MCF 10A (cell line): Measurements from ENCODE around the gene METRNL. TPM values are rescaled to one million over a fixed set of nuclear protein-coding genes. Genes with fewer than 3 reads are reported as not detected.

Experiments used
- BruUV-seq: library from RNA; stranded (reverse); fragments of 400-500 nt; replicated peaks from 2 replicates; lab custom pipeline; 2021; lab: Mats Ljungman, UMichigan
- CTCF ChIA-PET: fragments of 300-600 bp; sonication (Branson Sonifier 250); formaldehyde crosslinking; extraction: SDS; loops from one replicate; lab custom pipeline; 2021; ENCODE audit warnings: antibody characterized with exemption, inconsistent platforms; lab: Yijun Ruan, JAX
- POLR2A ChIA-PET: fragments of 300-600, 350-650 bp; sonication (Branson Sonifier 250); formaldehyde crosslinking; extraction: SDS; loops from one replicate; lab custom pipeline; 2020; ENCODE audit warnings: antibody characterized with exemption, inconsistent platforms; lab: Yijun Ruan, JAX
- DNase-seq: peaks from one replicate; pipeline ENCODE4 v3.0.0-alpha.2; 2018; ENCODE audit not compliant: unreplicated experiment
- H3K27ac Mint-ChIP-seq: one replicate; pipeline ENCODE4 v1.8.0; 2022; ENCODE audit warnings: mild to moderate bottlenecking, low read depth, mixed read lengths; ENCODE audit not compliant: unreplicated experiment
- H3K27me3 Mint-ChIP-seq: one replicate; pipeline ENCODE4 v1.8.0; 2022; ENCODE audit warnings: mixed read lengths; ENCODE audit not compliant: insufficient read depth, unreplicated experiment
- H3K36me3 Mint-ChIP-seq: one replicate; pipeline ENCODE4 v1.8.0; 2022; ENCODE audit warnings: mild to moderate bottlenecking, moderate library complexity, mixed read lengths; ENCODE audit not compliant: insufficient read depth, unreplicated experiment
- H3K4me1 Mint-ChIP-seq: one replicate; pipeline ENCODE4 v1.8.0; 2022; ENCODE audit warnings: mixed read lengths; ENCODE audit not compliant: insufficient read depth, unreplicated experiment
- H3K4me3 Mint-ChIP-seq: one replicate; pipeline ENCODE4 v1.8.0; 2022; ENCODE audit warnings: mild to moderate bottlenecking, moderate library complexity, mixed read lengths; ENCODE audit not compliant: unreplicated experiment
- H3K9me3 Mint-ChIP-seq: one replicate; pipeline ENCODE4 v1.8.0; 2022; ENCODE audit warnings: mixed read lengths; ENCODE audit not compliant: unreplicated experiment
- CTCF ChIP-seq: fragments of 200-600 bp; IDR thresholded peaks from one replicate; pipeline ENCODE4 v1.8.0; 2022; ENCODE audit warnings: antibody characterized with exemption, mild to moderate bottlenecking; ENCODE audit not compliant: unreplicated experiment
- intact Hi-C: fragments of 100-400 bp; cut with micrococcal nuclease; formaldehyde crosslinking; loops from 2 replicates; pipeline ENCODE4 v1.14.1; 2022
- total RNA-seq: library from RNA; stranded (reverse); gene quantifications from 2 replicates; pipeline ENCODE4 v1.2.3, GENCODE V29; 2022

Gene METRNL
- total RNA-seq, 1 experiment from 2014 or later: 14.5 TPM

DNA sequence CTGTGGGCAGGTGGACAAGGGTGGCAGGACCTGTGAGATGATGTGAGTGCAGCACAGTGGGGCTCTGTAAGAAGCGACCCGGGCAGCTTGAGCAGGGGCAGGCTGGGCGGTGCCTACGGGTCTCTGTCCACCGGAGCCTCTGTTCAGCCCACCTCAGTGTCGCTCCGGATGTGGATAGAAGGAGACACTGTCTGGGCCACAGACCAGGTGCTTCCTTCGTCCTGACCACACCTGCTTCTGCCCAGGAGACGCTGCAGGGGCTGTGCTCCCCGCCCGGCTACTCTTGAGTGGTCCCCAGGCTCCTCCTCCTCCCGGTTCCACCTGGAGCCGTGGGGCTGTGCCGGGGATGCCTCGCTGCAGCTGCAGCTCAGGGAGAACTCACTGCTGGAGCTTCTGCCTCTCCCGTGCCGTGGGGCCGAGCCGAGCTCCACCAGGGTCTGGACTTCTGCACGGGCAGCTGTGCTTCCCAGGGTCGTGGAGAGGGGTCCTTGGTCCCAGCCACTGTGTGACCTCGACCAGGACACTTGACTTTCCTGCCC is 21.5 kb downstream of the METRNL start:
- Mint-ChIP-seq H3K27ac (no peak overlapping the region), H3K9me3 (no peaks in the 10 kb centered on the region), H3K36me3 (no peaks in the 10 kb centered on the region), H3K4me1 (peaks cover 9% of the 10 kb centered on the region), H3K27me3 (no peaks in the 10 kb centered on the region), H3K4me3 (no peak overlapping the region)
- BruUV-seq: no TSS peak
- ChIA-PET CTCF (no interaction called here), POLR2A (interaction anchor here (0.6 to 1.0 kb wide), 2 partner anchors 54 to 224 kb away, joined by 3 read pairs; no protein-coding TSS in a partner anchor)
- intact Hi-C loops: no loop called here
- no peak for TF ChIP-seq CTCF
- no peak for DNase-seq

- intact Hi-C loops: no loop called here
- no peaks in the 10 kb centered on the region for H3K36me3 Mint-ChIP-seq
- no peaks in the 10 kb centered on the region for H3K9me3 Mint-ChIP-seq
- peak overlapping the region; percentile 29 for H3K4me3 Mint-ChIP-seq
- ChIA-PET CTCF (interaction anchor here (0.5 kb wide), 1 partner anchor 223 kb away, joined by 4 read pairs; no protein-coding TSS in a partner anchor), POLR2A (interaction anchor here (0.6 to 1.0 kb wide), 2 partner anchors 225 to 227 kb away, joined by 3 read pairs; no protein-coding TSS in a partner anchor)
- TF ChIP-seq CTCF: no peak
- H3K27ac Mint-ChIP-seq: peak overlapping the region; percentile 63
- no TSS peak for BruUV-seq
- DNase-seq: peak; percentile 71
- peaks cover 9% of the 10 kb centered on the region for H3K4me1 Mint-ChIP-seq
- H3K27me3 Mint-ChIP-seq: no peaks in the 10 kb centered on the region
Measured at GRCh38 chr17:83101805-83102480, 22.5 kb downstream of the METRNL start.

DNA sequence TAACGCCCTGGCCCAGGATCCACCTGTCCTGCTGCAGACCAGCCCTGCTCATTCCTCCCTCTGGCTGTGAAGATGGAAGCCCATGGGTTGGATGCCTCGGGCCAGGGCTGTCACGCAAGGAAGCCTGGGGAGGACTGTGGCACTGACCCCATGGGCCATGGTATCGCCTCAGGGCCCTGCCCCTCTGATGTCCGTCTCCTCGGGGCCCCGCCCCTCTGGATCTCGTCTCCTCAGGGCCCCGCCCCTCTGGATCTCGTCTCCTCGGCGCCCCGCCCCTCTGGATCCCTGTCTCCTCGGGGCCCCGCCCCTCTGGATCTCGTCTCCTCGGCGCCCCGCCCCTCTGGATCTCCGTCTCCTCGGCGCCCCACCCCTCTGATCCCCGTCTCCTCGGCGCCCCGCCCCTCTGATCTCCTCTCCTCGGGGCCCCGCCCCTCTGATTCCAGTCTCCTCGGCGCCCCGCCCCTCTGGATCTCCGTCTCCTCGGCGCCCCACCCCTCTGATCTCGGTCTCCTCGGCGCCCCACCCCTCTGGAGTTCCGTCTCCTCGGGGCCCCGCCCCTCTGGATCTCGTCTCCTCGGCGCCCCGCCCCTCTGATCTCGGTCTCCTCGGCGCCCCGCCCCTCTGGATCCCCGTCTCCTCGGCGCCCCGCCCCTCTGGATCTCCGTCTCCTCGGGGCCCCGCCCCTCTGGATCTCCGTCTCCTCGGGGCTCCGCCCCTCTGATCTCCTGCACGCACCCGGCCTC is 24.0 kb downstream of the METRNL start:
- CTCF ChIA-PET: no interaction called here
- no peak for TF ChIP-seq CTCF
- POLR2A ChIA-PET: interaction anchor here (0.7 kb wide), 1 partner anchor 13 kb away, joined by 3 read pairs; no protein-coding TSS in a partner anchor
- peak overlapping the region; percentile 46 for H3K4me3 Mint-ChIP-seq
- H3K36me3 Mint-ChIP-seq: no peaks in the 10 kb centered on the region
- no TSS peak for BruUV-seq
- H3K9me3 Mint-ChIP-seq: no peaks in the 10 kb centered on the region
- H3K4me1 Mint-ChIP-seq: peaks cover 9% of the 10 kb centered on the region
- peak; percentile 69 for DNase-seq
- H3K27me3 Mint-ChIP-seq: peaks cover 1% of the 10 kb centered on the region
- no peak overlapping the region for H3K27ac Mint-ChIP-seq
- intact Hi-C loops: no loop called here

GRCh38 chr17:83103943-83104311 is 24.5 kb downstream of the METRNL start:
- Mint-ChIP-seq H3K9me3 (no peaks in the 10 kb centered on the region), H3K4me1 (peaks cover 9% of the 10 kb centered on the region), H3K27me3 (peaks cover 7% of the 10 kb centered on the region), H3K36me3 (no peaks in the 10 kb centered on the region), H3K4me3 (peak overlapping the region; percentile 46), H3K27ac (no peak overlapping the region)
- intact Hi-C loops: no loop called here
- no peak for TF ChIP-seq CTCF
- POLR2A ChIA-PET: no interaction called here
- no peak for DNase-seq
- CTCF ChIA-PET: no interaction called here
- no TSS peak for BruUV-seq
